HEK293 (cell line): ENCODE measurements around the gene MTHFD1L.

Experiments
- CTCF ChIA-PET: fragments of 350-600 bp; formaldehyde crosslinking; extraction: SDS; loops from one replicate; lab custom pipeline; 2021; ENCODE audit warnings: antibody characterized with exemption; lab: Yijun Ruan, JAX
- POLR2A ChIA-PET: fragments of 300-600 bp; formaldehyde crosslinking; extraction: SDS; loops from one replicate; lab custom pipeline; 2020; ENCODE audit warnings: antibody characterized with exemption, inconsistent platforms; lab: Yijun Ruan, JAX
- H3K27ac ChIP-seq: fragments of 200-500 bp; sonication (Bioruptor generic); 2 replicates; pipeline ENCODE4 v1.5.1; 2014; ENCODE audit warnings: low read depth, low read length, control low read depth, inconsistent platforms; ENCODE audit errors: extremely low read depth
- H3K36me3 ChIP-seq, 2 experiments: fragments of 200-500 bp in 1 of 2; sonication (Bioruptor generic) in 1 of 2; 1 replicate in 1 of 2; 2 replicates in 1 of 2; pipeline ENCODE4 v1.5.1; 2014 to 2017; ENCODE audit warnings: inconsistent platforms in 2 of 2, low read length in 2 of 2; ENCODE audit not compliant: control insufficient read depth in 2 of 2, insufficient read depth in 1 of 2
- H3K4me1 ChIP-seq: fragments of 200-500 bp; sonication (Bioruptor generic); 2 replicates; pipeline ENCODE4 v1.5.1; 2014; ENCODE audit warnings: mild to moderate bottlenecking, low read length, inconsistent platforms; ENCODE audit not compliant: control insufficient read depth, insufficient read depth
- H3K4me3 ChIP-seq: 2 replicates; pipeline ENCODE4 v1.5.1; 2011; ENCODE audit warnings: low read depth, mild to moderate bottlenecking, control low read depth, low read length, moderate library complexity
- H3K9me3 ChIP-seq: fragments of 200-500 bp; sonication (Bioruptor generic); 2 replicates; pipeline ENCODE4 v1.5.1; 2014; ENCODE audit warnings: low read depth, low read length, inconsistent platforms; ENCODE audit not compliant: control insufficient read depth, insufficient read depth
- FEZF1 ChIP-seq: fragments of 450-650 bp; formaldehyde crosslinking; IDR thresholded peaks from 2 replicates; pipeline ENCODE4 v1.5.1; 2016; ENCODE audit warnings: missing biosample characterization, missing genetic modification characterization
- OVOL3 ChIP-seq: fragments of 450-650 bp; formaldehyde crosslinking; IDR thresholded peaks from 2 replicates; pipeline ENCODE4 v1.5.1; 2016; ENCODE audit warnings: missing biosample characterization, missing genetic modification characterization
- SCRT2 ChIP-seq: fragments of 450-650 bp; formaldehyde crosslinking; IDR thresholded peaks from 2 replicates; pipeline ENCODE4 v1.5.1; 2016; ENCODE audit warnings: missing biosample characterization, missing genetic modification characterization
- ZIC2 ChIP-seq: fragments of 450-650 bp; formaldehyde crosslinking; IDR thresholded peaks from 2 replicates; pipeline ENCODE4 v1.5.1; 2016; ENCODE audit warnings: missing biosample characterization, missing genetic modification characterization
- ZNF121 ChIP-seq: fragments of 450-650 bp; formaldehyde crosslinking; IDR thresholded peaks from 2 replicates; pipeline ENCODE4 v1.5.1; 2016; ENCODE audit warnings: missing biosample characterization, missing genetic modification characterization
- ZNF132 ChIP-seq: fragments of 450-650 bp; formaldehyde crosslinking; IDR thresholded peaks from 2 replicates; pipeline ENCODE4 v1.5.1; 2017; ENCODE audit warnings: missing biosample characterization, missing genetic modification characterization, borderline replicate concordance
- ZNF221 ChIP-seq: fragments of 450-650 bp; formaldehyde crosslinking; IDR thresholded peaks from 2 replicates; pipeline ENCODE4 v1.5.1; 2017; ENCODE audit warnings: missing biosample characterization, missing genetic modification characterization, borderline replicate concordance
- ZNF23 ChIP-seq: fragments of 450-650 bp; formaldehyde crosslinking; IDR thresholded peaks from 2 replicates; pipeline ENCODE4 v1.5.1; 2016; ENCODE audit warnings: missing biosample characterization, missing genetic modification characterization, borderline replicate concordance
- ZNF416 ChIP-seq: fragments of 450-650 bp; formaldehyde crosslinking; IDR thresholded peaks from 2 replicates; pipeline ENCODE4 v1.5.1; 2016; ENCODE audit warnings: missing biosample characterization, missing genetic modification characterization
- ZNF473 ChIP-seq: fragments of 450-650 bp; formaldehyde crosslinking; IDR thresholded peaks from 2 replicates; pipeline ENCODE4 v1.5.1; 2017; ENCODE audit warnings: missing biosample characterization, missing genetic modification characterization
- ZNF510 ChIP-seq: fragments of 450-650 bp; formaldehyde crosslinking; IDR thresholded peaks from 2 replicates; pipeline ENCODE4 v1.5.1; 2018; ENCODE audit warnings: mild to moderate bottlenecking, missing genetic modification characterization, missing biosample characterization; ENCODE audit not compliant: insufficient replicate concordance
- ZNF600 ChIP-seq: fragments of 450-650 bp; formaldehyde crosslinking; IDR thresholded peaks from 2 replicates; pipeline ENCODE4 v1.5.1; 2016; ENCODE audit warnings: missing biosample characterization, missing genetic modification characterization
- ZNF664 ChIP-seq: fragments of 450-650 bp; formaldehyde crosslinking; IDR thresholded peaks from 2 replicates; pipeline ENCODE4 v1.5.1; 2016; ENCODE audit warnings: missing biosample characterization, missing genetic modification characterization
- ZNF76 ChIP-seq: fragments of 450-650 bp; formaldehyde crosslinking; IDR thresholded peaks from 2 replicates; pipeline ENCODE4; 2016; ENCODE audit warnings: low read depth, missing biosample characterization, missing genetic modification characterization, borderline replicate concordance
- TF ChIP-seq, protein P1 (sequence below): fragments of 450-650 bp; formaldehyde crosslinking; IDR thresholded peaks from 2 replicates; pipeline ENCODE4 v1.5.1; 2016; ENCODE audit warnings: missing biosample characterization, missing genetic modification characterization
- TF ChIP-seq, protein P2 (sequence below): fragments of 450-650 bp; formaldehyde crosslinking; IDR thresholded peaks from 2 replicates; pipeline ENCODE4 v1.5.1; 2017; ENCODE audit warnings: missing biosample characterization, mild to moderate bottlenecking, missing genetic modification characterization, moderate library complexity
- TF ChIP-seq, protein P3 (sequence below): fragments of 450-650 bp; formaldehyde crosslinking; optimal IDR thresholded peaks from 2 replicates; pipeline ENCODE3; 2016; ENCODE audit warnings: missing biosample characterization, mild to moderate bottlenecking, missing genetic modification characterization

The MTHFD1L gene

DNA sequence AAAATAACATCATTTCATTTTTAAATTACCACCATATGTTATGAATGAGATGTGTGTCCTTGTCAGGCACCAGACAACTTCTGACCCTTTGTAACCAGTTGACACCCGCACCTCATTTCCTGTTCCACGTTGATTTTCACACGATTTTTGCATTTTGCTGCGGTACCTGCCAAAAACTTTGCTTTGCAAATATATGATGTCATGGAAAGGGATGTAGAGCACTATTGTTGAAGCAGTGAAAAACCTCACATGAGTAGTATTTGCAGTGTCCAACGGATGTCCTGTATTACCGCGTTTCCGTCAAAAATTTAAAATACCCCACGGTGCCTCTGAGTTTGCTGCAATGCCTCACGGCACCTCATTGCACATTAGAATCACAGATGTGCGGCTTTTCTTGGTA is 115.6 kb downstream of the MTHFD1L start (continued):
- TF ChIP-seq, protein P1, sequence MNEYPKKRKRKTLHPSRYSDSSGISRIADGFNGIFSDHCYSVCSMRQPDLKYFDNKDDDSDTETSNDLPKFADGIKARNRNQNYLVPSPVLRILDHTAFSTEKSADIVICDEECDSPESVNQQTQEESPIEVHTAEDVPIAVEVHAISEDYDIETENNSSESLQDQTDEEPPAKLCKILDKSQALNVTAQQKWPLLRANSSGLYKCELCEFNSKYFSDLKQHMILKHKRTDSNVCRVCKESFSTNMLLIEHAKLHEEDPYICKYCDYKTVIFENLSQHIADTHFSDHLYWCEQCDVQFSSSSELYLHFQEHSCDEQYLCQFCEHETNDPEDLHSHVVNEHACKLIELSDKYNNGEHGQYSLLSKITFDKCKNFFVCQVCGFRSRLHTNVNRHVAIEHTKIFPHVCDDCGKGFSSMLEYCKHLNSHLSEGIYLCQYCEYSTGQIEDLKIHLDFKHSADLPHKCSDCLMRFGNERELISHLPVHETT (tag by site-specific recombination), result no peak
- no peak for TF ChIP-seq OVOL3 (tag by site-specific recombination)
- no peak for TF ChIP-seq ZNF23 (tag by site-specific recombination)
- TF ChIP-seq ZNF510 (tag by site-specific recombination), result no peak

GRCh38 chr6:150981669-150982068 is 116.2 kb downstream of the MTHFD1L start:
- ChIA-PET CTCF (no interaction called here), POLR2A (no interaction called here)
- H3K4me3 ChIP-seq, result no peak overlapping the region
- H3K36me3 ChIP-seq, result no peaks in the 10 kb centered on the region
- H3K9me3 ChIP-seq, result no peaks in the 10 kb centered on the region
- no peaks in the 10 kb centered on the region for H3K4me1 ChIP-seq
- TF ChIP-seq ZNF600 (tag by site-specific recombination) (no peak), ZNF121 (tag by site-specific recombination) (peak; percentile 80)
- H3K27ac ChIP-seq, result no peak overlapping the region

DNA sequence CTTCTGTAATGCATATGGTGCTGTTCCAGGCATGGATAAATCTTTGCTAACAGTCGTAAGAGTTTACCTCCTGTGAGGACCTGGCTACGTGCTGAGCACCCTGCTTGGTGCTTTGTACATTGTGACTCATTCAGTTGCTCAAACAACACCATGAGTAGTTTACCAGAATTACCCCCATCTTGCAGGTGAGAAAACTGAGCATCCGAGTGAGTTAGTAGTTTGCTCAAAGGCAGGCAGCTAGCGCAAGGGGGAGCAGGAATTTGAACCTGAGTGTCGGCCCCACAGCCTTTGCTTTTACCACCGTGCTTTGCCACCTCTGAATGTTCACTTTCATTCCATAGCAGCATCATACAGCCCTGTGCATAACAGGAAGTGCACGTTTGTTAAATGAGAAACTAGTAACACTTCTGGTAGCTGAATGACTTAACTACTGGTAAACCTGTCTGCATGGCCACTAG is 121.9 kb downstream of the MTHFD1L start:
- TF ChIP-seq ZNF600 (tag by site-specific recombination), result peak; percentile 61; the same call in 1 of the 2 replicates
- TF ChIP-seq, protein P2, sequence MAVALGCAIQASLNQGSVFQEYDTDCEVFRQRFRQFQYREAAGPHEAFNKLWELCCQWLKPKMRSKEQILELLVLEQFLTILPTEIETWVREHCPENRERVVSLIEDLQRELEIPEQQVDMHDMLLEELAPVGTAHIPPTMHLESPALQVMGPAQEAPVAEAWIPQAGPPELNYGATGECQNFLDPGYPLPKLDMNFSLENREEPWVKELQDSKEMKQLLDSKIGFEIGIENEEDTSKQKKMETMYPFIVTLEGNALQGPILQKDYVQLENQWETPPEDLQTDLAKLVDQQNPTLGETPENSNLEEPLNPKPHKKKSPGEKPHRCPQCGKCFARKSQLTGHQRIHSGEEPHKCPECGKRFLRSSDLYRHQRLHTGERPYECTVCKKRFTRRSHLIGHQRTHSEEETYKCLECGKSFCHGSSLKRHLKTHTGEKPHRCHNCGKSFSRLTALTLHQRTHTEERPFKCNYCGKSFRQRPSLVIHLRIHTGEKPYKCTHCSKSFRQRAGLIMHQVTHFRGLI (tag by site-specific recombination), result no peak
- no peak for TF ChIP-seq ZNF473 (tag by site-specific recombination)
- peak; percentile 50 for TF ChIP-seq ZIC2 (tag by site-specific recombination)
- no peak for TF ChIP-seq SCRT2
- TF ChIP-seq ZNF416 (tag by site-specific recombination), result no peak
- TF ChIP-seq FEZF1 (tag by site-specific recombination), result no peak
- TF ChIP-seq ZNF132 (tag by site-specific recombination), result no peak
- TF ChIP-seq, protein P3, sequence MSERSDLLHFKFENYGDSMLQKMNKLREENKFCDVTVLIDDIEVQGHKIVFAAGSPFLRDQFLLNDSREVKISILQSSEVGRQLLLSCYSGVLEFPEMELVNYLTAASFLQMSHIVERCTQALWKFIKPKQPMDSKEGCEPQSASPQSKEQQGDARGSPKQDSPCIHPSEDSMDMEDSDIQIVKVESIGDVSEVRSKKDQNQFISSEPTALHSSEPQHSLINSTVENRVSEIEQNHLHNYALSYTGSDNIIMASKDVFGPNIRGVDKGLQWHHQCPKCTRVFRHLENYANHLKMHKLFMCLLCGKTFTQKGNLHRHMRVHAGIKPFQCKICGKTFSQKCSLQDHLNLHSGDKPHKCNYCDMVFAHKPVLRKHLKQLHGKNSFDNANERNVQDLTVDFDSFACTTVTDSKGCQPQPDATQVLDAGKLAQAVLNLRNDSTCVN, result peak; percentile 9
- TF ChIP-seq ZNF221 (tag by site-specific recombination), result no peak
- peak; percentile 91 for TF ChIP-seq ZNF664
- TF ChIP-seq ZNF76 (tag by site-specific recombination), result no peak
- ChIA-PET POLR2A (no interaction called here), CTCF (interaction anchor here (1.3 kb wide), 1 partner anchor 15 kb away, joined by 4 read pairs; no protein-coding TSS in a partner anchor)
- Histone ChIP-seq H3K27ac (no peak overlapping the region), H3K4me1 (no peaks in the 10 kb centered on the region), H3K4me3 (no peak overlapping the region), H3K36me3 (no peaks in the 10 kb centered on the region), H3K9me3 (no peaks in the 10 kb centered on the region)
